GM23338 (cell line): ENCODE measurements around the gene RAD18. TPM values are rescaled to one million over a fixed set of nuclear protein-coding genes. Genes with fewer than 3 reads are reported as not detected.

Source experiments
- ATAC-seq: fragments of 200-7000 bp; cut with Tn5 transposase; 3 replicates; pipeline ENCODE4 v1.9.1; 2020
- DNase-seq: peaks from one replicate; pipeline ENCODE4 v3.0.0-alpha.2; 2015; ENCODE audit warnings: low spot score
- H2AFZ ChIP-seq: fragments of 200-600 bp; sonication (generic); 2 replicates; pipeline ENCODE4 v1.8.0; 2016; ENCODE audit warnings: antibody characterized with exemption, mild to moderate bottlenecking, moderate library complexity
- H3F3A ChIP-seq: fragments of 200-600 bp; sonication (generic); replicated peaks from 2 replicates; pipeline ENCODE4 v1.8.0; 2017; ENCODE audit warnings: antibody characterized with exemption, mixed run types, low read depth
- H3K27ac ChIP-seq: fragments of 200-600 bp; sonication (generic); 2 replicates; pipeline ENCODE4 v1.6.1; 2016; ENCODE audit warnings: low read depth
- H3K27me3 ChIP-seq: fragments of 200-600 bp; sonication (generic); 2 replicates; pipeline ENCODE4 v1.8.0; 2016; ENCODE audit warnings: mild to moderate bottlenecking, mixed run types, moderate library complexity; ENCODE audit not compliant: insufficient read depth
- H3K36me3 ChIP-seq: fragments of 200-600 bp; sonication (generic); 2 replicates; pipeline ENCODE4 v1.8.0; 2016; ENCODE audit warnings: mild to moderate bottlenecking; ENCODE audit not compliant: insufficient read depth
- H3K4me1 ChIP-seq: fragments of 200-600 bp; sonication (generic); 2 replicates; pipeline ENCODE4 v1.8.0; 2016; ENCODE audit warnings: mild to moderate bottlenecking, moderate library complexity; ENCODE audit not compliant: insufficient read depth
- H3K4me2 ChIP-seq: fragments of 200-600 bp; sonication (generic); 2 replicates; pipeline ENCODE4 v1.7.1; 2017; ENCODE audit warnings: mixed run types
- H3K4me3 ChIP-seq: fragments of 200-600 bp; sonication (generic); 2 replicates; pipeline ENCODE4 v1.6.1; 2016; ENCODE audit warnings: mixed run types
- H3K79me2 ChIP-seq: fragments of 200-600 bp; sonication (generic); replicated peaks from 2 replicates; pipeline ENCODE4 v1.8.0; 2017; ENCODE audit warnings: mild to moderate bottlenecking; ENCODE audit not compliant: insufficient read depth
- H3K9me2 ChIP-seq: fragments of 200-600 bp; sonication (generic); 2 replicates; pipeline ENCODE4 v1.8.0; 2017; ENCODE audit not compliant: insufficient read depth
- H4K20me1 ChIP-seq: fragments of 200-600 bp; sonication (generic); replicated peaks from 2 replicates; pipeline ENCODE4 v1.8.0; 2017; ENCODE audit warnings: mild to moderate bottlenecking; ENCODE audit not compliant: insufficient read depth
- H3K27ac Mint-ChIP-seq: 2 replicates; pipeline ENCODE4 v1.8.0; 2020; ENCODE audit warnings: inconsistent platforms, mild to moderate bottlenecking, moderate library complexity, mixed read lengths
- H3K27me3 Mint-ChIP-seq: 3 replicates; pipeline ENCODE4 v1.8.0; 2022; ENCODE audit warnings: low read depth, mild to moderate bottlenecking, moderate library complexity, mixed read lengths, inconsistent platforms; ENCODE audit not compliant: insufficient read depth, poor library complexity
- H3K36me3 Mint-ChIP-seq: 3 replicates; pipeline ENCODE4 v1.8.0; 2021; ENCODE audit warnings: low read depth, mild to moderate bottlenecking, inconsistent platforms, moderate library complexity, mixed read lengths
- H3K4me1 Mint-ChIP-seq: 3 replicates; pipeline ENCODE4 v1.8.0; 2020; ENCODE audit warnings: mild to moderate bottlenecking, inconsistent platforms, mixed read lengths
- H3K4me3 Mint-ChIP-seq: 3 replicates; pipeline ENCODE4 v1.8.0; 2021; ENCODE audit warnings: moderate library complexity, mild to moderate bottlenecking, inconsistent platforms, mixed read lengths
- H3K9me3 Mint-ChIP-seq: 3 replicates; pipeline ENCODE4 v1.8.0; 2020; ENCODE audit warnings: moderate library complexity, mild to moderate bottlenecking, inconsistent platforms, mixed read lengths
- CTCF ChIP-seq, 2 experiments: fragments of 200-600 bp in 1 of 2; sonication (generic) in 1 of 2; conservative IDR thresholded peaks; 2 replicates each; pipeline versions ENCODE4 v1.5.1 to v1.6.1; 2016 to 2017; ENCODE audit warnings: antibody characterized with exemption in 2 of 2, low read depth in 2 of 2, mild to moderate bottlenecking in 2 of 2, moderate library complexity in 1 of 2
- EZH2 ChIP-seq: fragments of 200-600 bp; sonication (generic); IDR thresholded peaks from one replicate; pipeline ENCODE4 v1.8.0; 2017; ENCODE audit warnings: antibody characterized with exemption, mild to moderate bottlenecking, low read depth; ENCODE audit not compliant: unreplicated experiment
- EZH2phosphoT487 ChIP-seq: fragments of 200-600 bp; sonication (generic); IDR thresholded peaks from one replicate; pipeline ENCODE4 v1.8.1; 2018; ENCODE audit warnings: antibody characterized with exemption; ENCODE audit not compliant: unreplicated experiment
- JUNB ChIP-seq: IDR thresholded peaks from one replicate; pipeline ENCODE4 v1.6.1; 2016; ENCODE audit warnings: antibody characterized with exemption; ENCODE audit not compliant: unreplicated experiment
- NANOG ChIP-seq: IDR thresholded peaks from 2 replicates; pipeline ENCODE4 v1.6.1; 2016; ENCODE audit warnings: antibody characterized with exemption, borderline replicate concordance
- POLR2AphosphoS5 ChIP-seq: IDR thresholded peaks from 2 replicates; pipeline ENCODE4 v1.6.1; 2016; ENCODE audit warnings: antibody characterized with exemption, low read depth
- REST ChIP-seq: IDR thresholded peaks from one replicate; pipeline ENCODE4 v1.6.1; 2018; ENCODE audit warnings: antibody characterized with exemption; ENCODE audit not compliant: unreplicated experiment
- STAT1 ChIP-seq: IDR thresholded peaks from one replicate; pipeline ENCODE4 v1.6.1; 2016; ENCODE audit warnings: antibody characterized with exemption; ENCODE audit not compliant: unreplicated experiment
- ZNF114 ChIP-seq: fragments of 250-450 bp; sonication (Bioruptor Pico); IDR thresholded peaks from 2 replicates; pipeline ENCODE4 v1.5.0; 2020; ENCODE audit warnings: mild to moderate bottlenecking, moderate library complexity
- ZNF331 ChIP-seq: fragments of 250-450 bp; sonication (Bioruptor Pico); IDR thresholded peaks from 2 replicates; pipeline ENCODE4 v1.5.0; 2020; ENCODE audit warnings: low read depth, mild to moderate bottlenecking, moderate library complexity
- ZNF462 ChIP-seq: fragments of 250-450 bp; sonication (Bioruptor Pico); IDR thresholded peaks from 2 replicates; pipeline ENCODE4 v1.5.0; 2020; ENCODE audit warnings: mild to moderate bottlenecking, moderate library complexity
- polyA plus RNA-seq: library from polyadenylated mRNA; unstranded; fragments of >200 nt; fragmentation: Nextera tagmentation; extraction: Ambion mirVana; gene quantifications from 2 replicates; pipeline ENCODE4 v1.2.1, GENCODE V29; 2016
- total RNA-seq: library from RNA; depleted of rRNA; stranded (reverse); fragments of >200 nt; shearing (Covaris generic); gene quantifications from 2 replicates; pipeline ENCODE4 v1.2.3, GENCODE V29; 2014

Gene RAD18
- total and polyA plus RNA-seq, 2 experiments from 2014 or later: 25.4 to 40.1 TPM

- no peak overlapping the region for H3K27ac ChIP-seq
Observed at GRCh38 chr3:8983026-8983425, 19.8 kb upstream of the RAD18 start.

GRCh38 chr3:8982509-8982908, 19.2 kb upstream of the RAD18 start:
- Mint-ChIP-seq H3K4me1 (no peaks in the 10 kb centered on the region; the same call in 2 of the 3 replicates), H3K9me3 (peaks cover 3% of the 10 kb centered on the region; the same call in 2 of the 3 replicates), H3K36me3 (no peaks in the 10 kb centered on the region), H3K27me3 (peaks cover 7% of the 10 kb centered on the region), H3K4me3 (no peak overlapping the region), H3K27ac (no peak overlapping the region)
- Histone ChIP-seq H3K27me3 (no peaks in the 10 kb centered on the region), H3K36me3 (no peaks in the 10 kb centered on the region), H3K79me2 (no peaks in the 10 kb centered on the region), H4K20me1 (no peaks in the 10 kb centered on the region), H2AFZ (no peak overlapping the region), H3K4me2 (no peak overlapping the region), H3K9me2 (peaks cover 10% of the 10 kb centered on the region; the same call in 1 of the 2 replicates), H3K4me3 (no peak overlapping the region), H3K4me1 (no peaks in the 10 kb centered on the region), H3K27ac (no peak overlapping the region), H3F3A (no peaks in the 10 kb centered on the region)
- no peak for ATAC-seq
- no peak for DNase-seq
- TF ChIP-seq ZNF462 (CRISPR knock-in tag): no peak
- TF ChIP-seq REST: no peak
- no peak for TF ChIP-seq EZH2
- no peak for TF ChIP-seq EZH2phosphoT487
- TF ChIP-seq ZNF331 (CRISPR knock-in tag): no peak
- TF ChIP-seq JUNB: no peak
- TF ChIP-seq STAT1: no peak
- no peak for TF ChIP-seq ZNF114 (CRISPR knock-in tag)
- TF ChIP-seq CTCF (conservative IDR thresholded peaks at IDR 0.05; ENCODE audit: low read depth in 2 of 2): no peak
- TF ChIP-seq POLR2AphosphoS5: no peak
- TF ChIP-seq NANOG: no peak

More at GRCh38 chr3:8983026-8983425, 19.8 kb upstream of the RAD18 start:
- Mint-ChIP-seq H3K36me3 (no peaks in the 10 kb centered on the region), H3K27me3 (peaks cover 10% of the 10 kb centered on the region), H3K27ac (no peak overlapping the region), H3K4me1 (peaks cover under 1% of the 10 kb centered on the region; the same call in 2 of the 3 replicates), H3K9me3 (peaks cover 3% of the 10 kb centered on the region; the same call in 2 of the 3 replicates), H3K4me3 (no peak overlapping the region)
- Histone ChIP-seq H3K4me1 (no peaks in the 10 kb centered on the region), H3F3A (no peaks in the 10 kb centered on the region), H3K4me3 (no peak overlapping the region), H2AFZ (no peak overlapping the region), H3K36me3 (no peaks in the 10 kb centered on the region), H3K4me2 (no peak overlapping the region), H3K9me2 (peaks cover 10% of the 10 kb centered on the region; the same call in 1 of the 2 replicates), H3K79me2 (no peaks in the 10 kb centered on the region), H4K20me1 (no peaks in the 10 kb centered on the region), H3K27me3 (no peaks in the 10 kb centered on the region)
- DNase-seq (no peak), ATAC-seq (no peak)
- no peak for TF ChIP-seq EZH2
